Peyer's patch (tissue), 4 donors: ENCODE measurements around the gene HAND1.

Experiments
- POLR2A ChIP-seq, 2 donors: fragments of 450-650 bp; IDR thresholded peaks; one replicate each; pipeline ENCODE4 v1.5.1; 2017; ENCODE audit warnings: antibody characterized with exemption in 2 of 2, mild to moderate bottlenecking in 2 of 2, moderate library complexity in 2 of 2
- TF ChIP-seq, protein P1 (sequence below), 6 experiments: fragments of 450-650 bp in 4 of 6; fragments of 200-600 bp in 2 of 6; sonication (generic) in 1 of 6; IDR thresholded peaks; one replicate each; pipeline ENCODE4 v1.5.1; 2017 to 2019; ENCODE audit warnings: antibody characterized with exemption in 6 of 6, mild to moderate bottlenecking in 3 of 6, moderate library complexity in 1 of 6

DNA sequence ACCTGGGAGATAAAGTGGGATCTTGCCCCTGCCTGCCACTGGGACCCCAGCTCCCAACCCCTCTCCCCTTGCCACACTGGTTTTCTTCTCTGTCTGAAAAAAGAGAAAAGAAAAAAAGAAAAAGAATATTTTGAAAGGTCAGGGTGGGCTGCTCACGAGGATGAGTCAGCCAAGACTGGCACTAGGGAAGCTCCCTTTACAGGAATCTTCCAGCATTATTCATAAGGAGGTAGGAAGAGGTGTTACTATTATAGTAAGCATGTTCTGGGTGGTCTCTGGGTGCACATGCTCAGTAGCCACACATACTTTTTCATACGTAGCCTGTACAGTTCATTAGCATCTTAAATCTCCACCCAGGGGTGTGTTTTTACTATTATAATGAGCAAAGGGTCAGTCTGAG lies 46.8 kb upstream of the HAND1 start:
- TF ChIP-seq, protein P1, sequence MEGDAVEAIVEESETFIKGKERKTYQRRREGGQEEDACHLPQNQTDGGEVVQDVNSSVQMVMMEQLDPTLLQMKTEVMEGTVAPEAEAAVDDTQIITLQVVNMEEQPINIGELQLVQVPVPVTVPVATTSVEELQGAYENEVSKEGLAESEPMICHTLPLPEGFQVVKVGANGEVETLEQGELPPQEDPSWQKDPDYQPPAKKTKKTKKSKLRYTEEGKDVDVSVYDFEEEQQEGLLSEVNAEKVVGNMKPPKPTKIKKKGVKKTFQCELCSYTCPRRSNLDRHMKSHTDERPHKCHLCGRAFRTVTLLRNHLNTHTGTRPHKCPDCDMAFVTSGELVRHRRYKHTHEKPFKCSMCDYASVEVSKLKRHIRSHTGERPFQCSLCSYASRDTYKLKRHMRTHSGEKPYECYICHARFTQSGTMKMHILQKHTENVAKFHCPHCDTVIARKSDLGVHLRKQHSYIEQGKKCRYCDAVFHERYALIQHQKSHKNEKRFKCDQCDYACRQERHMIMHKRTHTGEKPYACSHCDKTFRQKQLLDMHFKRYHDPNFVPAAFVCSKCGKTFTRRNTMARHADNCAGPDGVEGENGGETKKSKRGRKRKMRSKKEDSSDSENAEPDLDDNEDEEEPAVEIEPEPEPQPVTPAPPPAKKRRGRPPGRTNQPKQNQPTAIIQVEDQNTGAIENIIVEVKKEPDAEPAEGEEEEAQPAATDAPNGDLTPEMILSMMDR (IDR thresholded peaks at IDR 0.05) = no peak
- no peak for TF ChIP-seq POLR2A (IDR thresholded peaks at IDR 0.05)
